H9 (cell line): ENCODE data around the gene LY6G5B. TPM values are rescaled to one million over a fixed set of nuclear protein-coding genes. Genes with fewer than 3 reads are reported as not detected.

Experiments
- DNase-seq: peaks from one replicate; pipeline ENCODE4 v3.0.0-alpha.2; 2017
- H2AFZ ChIP-seq: one replicate; pipeline ENCODE4 v1.6.1; 2013; ENCODE audit warnings: mild to moderate bottlenecking, low read length, control low read depth, moderate library complexity
- H2AK5ac ChIP-seq: 2 replicates; pipeline ENCODE4 v1.6.1; 2013; ENCODE audit warnings: low read length, control low read depth, mixed read lengths; ENCODE audit not compliant: insufficient read length
- H2BK120ac ChIP-seq: one replicate; pipeline ENCODE4 v1.6.1; 2013; ENCODE audit warnings: low read depth, mild to moderate bottlenecking, low read length, control low read depth, inconsistent platforms; ENCODE audit not compliant: poor library complexity, severe bottlenecking
- H2BK12ac ChIP-seq: 2 replicates; pipeline ENCODE4 v1.6.1; 2013; ENCODE audit warnings: low read length, control low read depth, mixed read lengths, low read depth; ENCODE audit not compliant: insufficient read length
- H2BK15ac ChIP-seq: 2 replicates; pipeline ENCODE4 v1.6.1; 2013; ENCODE audit warnings: low read depth, low read length, control low read depth
- H2BK20ac ChIP-seq: one replicate; pipeline ENCODE4 v1.6.1; 2013; ENCODE audit warnings: low read depth, mild to moderate bottlenecking, low read length, control low read depth, inconsistent platforms; ENCODE audit not compliant: poor library complexity, severe bottlenecking
- H2BK5ac ChIP-seq: 2 replicates; pipeline ENCODE4 v1.6.1; 2013; ENCODE audit warnings: low read length, control low read depth, mixed read lengths; ENCODE audit not compliant: insufficient read length
- H3K14ac ChIP-seq: 2 replicates; pipeline ENCODE4 v1.6.1; 2013; ENCODE audit warnings: low read length, control low read depth; ENCODE audit not compliant: insufficient read depth
- H3K18ac ChIP-seq: 2 replicates; pipeline ENCODE4 v1.6.1; 2013; ENCODE audit warnings: low read depth, mild to moderate bottlenecking, mixed read lengths, low read length, control low read depth; ENCODE audit not compliant: insufficient read length
- H3K23ac ChIP-seq: 2 replicates; pipeline ENCODE4 v1.6.1; 2013; ENCODE audit warnings: low read length, control low read depth, mixed read lengths, low read depth; ENCODE audit not compliant: insufficient read length
- H3K23me2 ChIP-seq: 2 replicates; pipeline ENCODE4 v1.6.1; 2013; ENCODE audit warnings: low read depth, mild to moderate bottlenecking, mixed read lengths, low read length, control low read depth; ENCODE audit not compliant: insufficient read length, poor library complexity, severe bottlenecking
- H3K27ac ChIP-seq: 2 replicates; pipeline ENCODE4 v1.5.1; 2013; ENCODE audit warnings: low read length, control low read depth, mixed read lengths, low read depth; ENCODE audit not compliant: insufficient read length
- H3K27me3 ChIP-seq: 2 replicates; pipeline ENCODE4 v1.6.1; 2013; ENCODE audit warnings: low read length, control low read depth, inconsistent platforms; ENCODE audit not compliant: insufficient read depth
- H3K4ac ChIP-seq: 2 replicates; pipeline ENCODE4 v1.6.1; 2013; ENCODE audit warnings: low read depth, mild to moderate bottlenecking, control low read depth, inconsistent platforms, low read length, moderate library complexity
- H3K4me1 ChIP-seq: 2 replicates; pipeline ENCODE4 v1.6.1; 2013; ENCODE audit warnings: low read length, control low read depth, inconsistent platforms; ENCODE audit not compliant: insufficient read depth
- H3K4me2 ChIP-seq: 2 replicates; pipeline ENCODE4 v1.6.1; 2013; ENCODE audit warnings: low read length, control low read depth, mixed read lengths; ENCODE audit not compliant: insufficient read length, insufficient read depth
- H3K56ac ChIP-seq: 2 replicates; pipeline ENCODE4 v1.6.1; 2013; ENCODE audit warnings: low read depth, mild to moderate bottlenecking, mixed read lengths, low read length, control low read depth; ENCODE audit not compliant: insufficient read length
- H3K79me1 ChIP-seq: 2 replicates; pipeline ENCODE4 v1.6.1; 2013; ENCODE audit warnings: low read depth, mild to moderate bottlenecking, moderate library complexity, low read length, control low read depth, inconsistent platforms; ENCODE audit not compliant: insufficient read depth, poor library complexity, severe bottlenecking
- H3K79me2 ChIP-seq: 2 replicates; pipeline ENCODE4 v1.6.1; 2013; ENCODE audit warnings: low read length, control low read depth, inconsistent platforms; ENCODE audit not compliant: insufficient read depth
- H3K9ac ChIP-seq: 2 replicates; pipeline ENCODE4 v1.6.1; 2013; ENCODE audit warnings: low read length, control low read depth, mixed read lengths; ENCODE audit not compliant: insufficient read length; ENCODE audit errors: extremely low read depth
- H3K9me3 ChIP-seq: one replicate; pipeline ENCODE4 v1.6.1; 2013; ENCODE audit warnings: low read depth, low read length, inconsistent platforms; ENCODE audit not compliant: control insufficient read depth
- H3T11ph ChIP-seq: one replicate; pipeline ENCODE4 v1.6.1; 2013; ENCODE audit warnings: mild to moderate bottlenecking, low read length, control low read depth, inconsistent platforms
- H4K20me1 ChIP-seq: one replicate; pipeline ENCODE4 v1.6.1; 2013; ENCODE audit not compliant: control insufficient read depth, insufficient read length, insufficient read depth
- H4K5ac ChIP-seq: 2 replicates; pipeline ENCODE4 v1.6.1; 2013; ENCODE audit warnings: low read depth, mild to moderate bottlenecking, mixed read lengths, low read length, control low read depth; ENCODE audit not compliant: insufficient read length
- H4K8ac ChIP-seq: replicated peaks from 2 replicates; pipeline ENCODE4 v1.6.1; 2013; ENCODE audit warnings: low read length, control low read depth, mixed read lengths, low read depth; ENCODE audit not compliant: insufficient read length
- H4K91ac ChIP-seq: 2 replicates; pipeline ENCODE4 v1.6.1; 2013; ENCODE audit warnings: low read depth, mild to moderate bottlenecking, moderate library complexity, mixed read lengths, low read length, control low read depth; ENCODE audit not compliant: insufficient read length
- H3K27ac Mint-ChIP-seq, 3 experiments: 2 replicates in 2 of 3; 3 replicates in 1 of 3; pipeline ENCODE4 v1.8.0; 2020 to 2021; ENCODE audit warnings: mixed read lengths in 3 of 3, mild to moderate bottlenecking in 1 of 3, moderate library complexity in 1 of 3
- H3K27me3 Mint-ChIP-seq: 2 replicates; pipeline ENCODE4 v1.8.0; 2021; ENCODE audit warnings: low read depth, mild to moderate bottlenecking, moderate library complexity, mixed read lengths
- H3K36me3 Mint-ChIP-seq, 3 experiments: 2 replicates in 2 of 3; 3 replicates in 1 of 3; pipeline ENCODE4 v1.8.0; 2020 to 2021; ENCODE audit warnings: low read depth in 3 of 3, mixed read lengths in 3 of 3; ENCODE audit not compliant: insufficient read depth in 1 of 3
- H3K4me1 Mint-ChIP-seq, 2 experiments: 2 replicates each; pipeline ENCODE4 v1.8.0; 2020; ENCODE audit warnings: mixed read lengths in 2 of 2
- H3K4me3 Mint-ChIP-seq, 2 experiments: 2 replicates in 1 of 2; 3 replicates in 1 of 2; pipeline ENCODE4 v1.8.0; 2020 to 2021; ENCODE audit warnings: mild to moderate bottlenecking in 2 of 2, mixed read lengths in 2 of 2, moderate library complexity in 1 of 2
- H3K9me3 Mint-ChIP-seq, 2 experiments: 2 replicates in 1 of 2; 3 replicates in 1 of 2; pipeline ENCODE4 v1.8.0; 2020; ENCODE audit warnings: mild to moderate bottlenecking in 2 of 2, mixed read lengths in 2 of 2, moderate library complexity in 1 of 2
- CTCF ChIP-seq: fragments of 200-600 bp; sonication (generic); conservative IDR thresholded peaks from 3 replicates; pipeline ENCODE4 v1.8.0; 2021; ENCODE audit warnings: antibody characterized with exemption, mild to moderate bottlenecking
- WGBS: extraction: QIAGEN DNeasy Blood & Tissue Kit; methylation state at CpG from one replicate; pipeline ENCODE4 v1.1.7; 2013; ENCODE audit warnings: missing lambda C conversion rate, low lambda C conversion rate, mixed read lengths; ENCODE audit not compliant: insufficient read length; ENCODE audit errors: extremely low coverage; 5-methylcytosine and 5-hydroxymethylcytosine counted together
- total RNA-seq: library from RNA; stranded (reverse); gene quantifications from 2 replicates; pipeline ENCODE4 v1.2.1, GENCODE V29; 2021

Gene LY6G5B
- total RNA-seq, 1 experiment from 2014 or later = 21.6 TPM

GRCh38 chr6:31633447-31633846, 36.3 kb upstream of the LY6G5B start:
- no peak overlapping the region for H3K56ac ChIP-seq
- no peak overlapping the region for H2BK5ac ChIP-seq
- Mint-ChIP-seq H3K4me3 (no peak overlapping the region; a peak in 1 of 5 replicates), H3K27ac (peak overlapping the region in 1 of 3 experiments; percentile 93; a peak in 1 of 7 replicates), H3K36me3 (peaks cover 71 to 98% (median 95%) of the 10 kb centered on the region in 3 experiments), H3K4me1 (0 out of 4 replicates have a peak, but pooled peaks cover 0 to 3% of the 10 kb centered on the region in 2 experiments), H3K27me3 (no peaks in the 10 kb centered on the region), H3K9me3 (no peaks in the 10 kb centered on the region)
- H3T11ph ChIP-seq = no peak overlapping the region
- no peak for TF ChIP-seq CTCF
- no peak overlapping the region for H3K23ac ChIP-seq
- no peak overlapping the region for H3K4ac ChIP-seq
- no peak overlapping the region for H2BK20ac ChIP-seq
- no peak overlapping the region for H2AFZ ChIP-seq
- H3K79me2 ChIP-seq = no peaks in the 10 kb centered on the region
- no peak overlapping the region for H3K4me2 ChIP-seq
- H2AK5ac ChIP-seq = no peak overlapping the region
- DNase-seq = no peak
- no peak overlapping the region for H4K91ac ChIP-seq
- H3K4me1 ChIP-seq = no peaks in the 10 kb centered on the region
- no peak overlapping the region for H2BK15ac ChIP-seq
- H4K8ac ChIP-seq = no peak overlapping the region
- no CpG with 5 or more reads among the region's 7 CpGs for WGBS
- no peak overlapping the region for H4K5ac ChIP-seq
- no peak overlapping the region for H2BK120ac ChIP-seq
- no peak overlapping the region for H2BK12ac ChIP-seq
- no peak overlapping the region for H3K14ac ChIP-seq
- H3K79me1 ChIP-seq = no peaks in the 10 kb centered on the region
- H3K18ac ChIP-seq = no peak overlapping the region
- H3K27ac ChIP-seq = no peak overlapping the region
- H3K23me2 ChIP-seq = no peaks in the 10 kb centered on the region
- H3K9me3 ChIP-seq = no peaks in the 10 kb centered on the region
- no peak overlapping the region for H3K9ac ChIP-seq
- peaks cover 2% of the 10 kb centered on the region for H4K20me1 ChIP-seq
- H3K27me3 ChIP-seq = no peaks in the 10 kb centered on the region
